ENCODE results near the gene COG3.

GRCh38 chr13:45537516-45537915 is 72.8 kb downstream of the COG3 start:
- TF ChIP-seq CTCF (IDR thresholded peaks at IDR 0.05; ENCODE audit: poor library complexity, severe bottlenecking) = no peak
- no peak for TF ChIP-seq POLR2AphosphoS5 (IDR thresholded peaks at IDR 0.05)

Measured in neural cell (in vitro differentiated cells).